ENCODE results near the gene PILRA.

GRCh38 chr7:100364480-100364879 is 8.8 kb upstream of the PILRA start:
- no peak for TF ChIP-seq CTCF (IDR thresholded peaks at IDR 0.05)
- TF ChIP-seq POLR2A (IDR thresholded peaks at IDR 0.05): no peak

Measured in uterus (tissue), 2 donors.